ENCODE measurements around the gene APOBEC3F. TPM values are rescaled to one million over a fixed set of nuclear protein-coding genes. Genes with fewer than 3 reads are reported as not detected.

APOBEC3F gene
- total and polyA plus RNA-seq, 10 of the 15 experiments (the other 5 are each of a cell fraction or from before 2014, with no cell fraction given): 7.4 to 29.1 (median 12.8) TPM

DNA sequence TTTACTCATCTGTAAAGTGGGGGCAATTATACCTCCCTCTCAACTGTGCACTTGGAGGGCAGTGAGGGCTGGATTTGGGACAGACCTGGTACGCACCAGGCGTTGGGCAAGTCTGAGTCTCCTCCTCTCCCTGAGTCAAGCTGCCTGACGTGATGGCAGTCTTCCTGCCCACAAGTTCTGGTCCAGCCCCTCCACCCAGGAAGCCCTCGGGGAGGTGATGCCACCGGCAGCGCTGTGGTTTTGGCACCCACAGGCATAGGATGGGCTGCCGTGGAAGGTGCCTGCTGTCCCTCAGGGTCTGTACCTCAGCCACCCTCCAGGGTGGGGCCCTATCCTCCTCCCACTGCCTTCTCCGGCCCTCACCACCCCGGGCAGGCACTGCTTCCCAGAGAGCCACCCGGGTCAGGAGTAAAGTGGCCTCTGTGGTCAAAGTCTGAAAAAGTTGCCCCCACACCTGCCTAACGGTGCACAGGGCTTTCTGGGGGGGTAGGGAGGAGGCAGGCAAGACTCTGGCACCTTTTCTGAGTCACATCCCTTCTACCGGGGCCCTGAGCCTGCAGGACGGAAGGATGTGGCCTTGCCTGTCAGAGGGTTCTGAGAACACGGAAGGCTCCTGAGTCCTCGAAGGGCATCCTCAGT is 49.9 kb downstream of the APOBEC3F start (continued):
- TF ChIP-seq, protein P1, sequence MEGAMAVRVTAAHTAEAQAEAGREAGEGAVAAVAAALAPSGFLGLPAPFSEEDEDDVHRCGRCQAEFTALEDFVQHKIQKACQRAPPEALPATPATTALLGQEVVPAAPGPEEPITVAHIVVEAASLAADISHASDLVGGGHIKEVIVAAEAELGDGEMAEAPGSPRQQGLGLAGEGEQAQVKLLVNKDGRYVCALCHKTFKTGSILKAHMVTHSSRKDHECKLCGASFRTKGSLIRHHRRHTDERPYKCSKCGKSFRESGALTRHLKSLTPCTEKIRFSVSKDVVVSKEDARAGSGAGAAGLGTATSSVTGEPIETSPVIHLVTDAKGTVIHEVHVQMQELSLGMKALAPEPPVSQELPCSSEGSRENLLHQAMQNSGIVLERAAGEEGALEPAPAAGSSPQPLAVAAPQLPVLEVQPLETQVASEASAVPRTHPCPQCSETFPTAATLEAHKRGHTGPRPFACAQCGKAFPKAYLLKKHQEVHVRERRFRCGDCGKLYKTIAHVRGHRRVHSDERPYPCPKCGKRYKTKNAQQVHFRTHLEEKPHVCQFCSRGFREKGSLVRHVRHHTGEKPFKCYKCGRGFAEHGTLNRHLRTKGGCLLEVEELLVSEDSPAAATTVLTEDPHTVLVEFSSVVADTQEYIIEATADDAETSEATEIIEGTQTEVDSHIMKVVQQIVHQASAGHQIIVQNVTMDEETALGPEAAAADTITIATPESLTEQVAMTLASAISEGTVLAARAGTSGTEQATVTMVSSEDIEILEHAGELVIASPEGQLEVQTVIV (IDR thresholded peaks at IDR 0.05; ENCODE audit: borderline replicate concordance, partially characterized antibody): no peak
- 0 out of 2 replicates have a peak, but pooled peaks have one; percentile 15 for TF ChIP-seq ATF7 (IDR thresholded peaks at IDR 0.05; ENCODE audit: low read depth)
- TF ChIP-seq, protein P2, sequence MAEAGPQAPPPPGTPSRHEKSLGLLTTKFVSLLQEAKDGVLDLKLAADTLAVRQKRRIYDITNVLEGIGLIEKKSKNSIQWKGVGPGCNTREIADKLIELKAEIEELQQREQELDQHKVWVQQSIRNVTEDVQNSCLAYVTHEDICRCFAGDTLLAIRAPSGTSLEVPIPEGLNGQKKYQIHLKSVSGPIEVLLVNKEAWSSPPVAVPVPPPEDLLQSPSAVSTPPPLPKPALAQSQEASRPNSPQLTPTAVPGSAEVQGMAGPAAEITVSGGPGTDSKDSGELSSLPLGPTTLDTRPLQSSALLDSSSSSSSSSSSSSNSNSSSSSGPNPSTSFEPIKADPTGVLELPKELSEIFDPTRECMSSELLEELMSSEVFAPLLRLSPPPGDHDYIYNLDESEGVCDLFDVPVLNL (IDR thresholded peaks at IDR 0.05; ENCODE audit: low read depth, low read length): no peak
- TF ChIP-seq REST (IDR thresholded peaks at IDR 0.05; ENCODE audit: low read depth, low read length): no peak
